H9 (cell line): ENCODE measurements around the gene POLA1. TPM values are rescaled to one million over a fixed set of nuclear protein-coding genes. Genes with fewer than 3 reads are reported as not detected.
A peak's percentile ranks its signal among the peaks of the same experiment; 100 is the strongest.

Experiments used
- DNase-seq: peaks from one replicate; pipeline ENCODE4 v3.0.0-alpha.2; 2017
- H2AFZ ChIP-seq: one replicate; pipeline ENCODE4 v1.6.1; 2013; ENCODE audit warnings: mild to moderate bottlenecking, low read length, control low read depth, moderate library complexity
- H2AK5ac ChIP-seq: 2 replicates; pipeline ENCODE4 v1.6.1; 2013; ENCODE audit warnings: low read length, control low read depth, mixed read lengths; ENCODE audit not compliant: insufficient read length
- H2BK120ac ChIP-seq: one replicate; pipeline ENCODE4 v1.6.1; 2013; ENCODE audit warnings: low read depth, mild to moderate bottlenecking, low read length, control low read depth, inconsistent platforms; ENCODE audit not compliant: poor library complexity, severe bottlenecking
- H2BK12ac ChIP-seq: 2 replicates; pipeline ENCODE4 v1.6.1; 2013; ENCODE audit warnings: low read length, control low read depth, mixed read lengths, low read depth; ENCODE audit not compliant: insufficient read length
- H2BK15ac ChIP-seq: 2 replicates; pipeline ENCODE4 v1.6.1; 2013; ENCODE audit warnings: low read depth, low read length, control low read depth
- H2BK20ac ChIP-seq: one replicate; pipeline ENCODE4 v1.6.1; 2013; ENCODE audit warnings: low read depth, mild to moderate bottlenecking, low read length, control low read depth, inconsistent platforms; ENCODE audit not compliant: poor library complexity, severe bottlenecking
- H2BK5ac ChIP-seq: 2 replicates; pipeline ENCODE4 v1.6.1; 2013; ENCODE audit warnings: low read length, control low read depth, mixed read lengths; ENCODE audit not compliant: insufficient read length
- H3K14ac ChIP-seq: 2 replicates; pipeline ENCODE4 v1.6.1; 2013; ENCODE audit warnings: low read length, control low read depth; ENCODE audit not compliant: insufficient read depth
- H3K18ac ChIP-seq: 2 replicates; pipeline ENCODE4 v1.6.1; 2013; ENCODE audit warnings: low read depth, mild to moderate bottlenecking, mixed read lengths, low read length, control low read depth; ENCODE audit not compliant: insufficient read length
- H3K23ac ChIP-seq: 2 replicates; pipeline ENCODE4 v1.6.1; 2013; ENCODE audit warnings: low read length, control low read depth, mixed read lengths, low read depth; ENCODE audit not compliant: insufficient read length
- H3K23me2 ChIP-seq: 2 replicates; pipeline ENCODE4 v1.6.1; 2013; ENCODE audit warnings: low read depth, mild to moderate bottlenecking, mixed read lengths, low read length, control low read depth; ENCODE audit not compliant: insufficient read length, poor library complexity, severe bottlenecking
- H3K27ac ChIP-seq: 2 replicates; pipeline ENCODE4 v1.5.1; 2013; ENCODE audit warnings: low read length, control low read depth, mixed read lengths, low read depth; ENCODE audit not compliant: insufficient read length
- H3K27me3 ChIP-seq: 2 replicates; pipeline ENCODE4 v1.6.1; 2013; ENCODE audit warnings: low read length, control low read depth, inconsistent platforms; ENCODE audit not compliant: insufficient read depth
- H3K4ac ChIP-seq: 2 replicates; pipeline ENCODE4 v1.6.1; 2013; ENCODE audit warnings: low read depth, mild to moderate bottlenecking, control low read depth, inconsistent platforms, low read length, moderate library complexity
- H3K4me1 ChIP-seq: 2 replicates; pipeline ENCODE4 v1.6.1; 2013; ENCODE audit warnings: low read length, control low read depth, inconsistent platforms; ENCODE audit not compliant: insufficient read depth
- H3K4me2 ChIP-seq: 2 replicates; pipeline ENCODE4 v1.6.1; 2013; ENCODE audit warnings: low read length, control low read depth, mixed read lengths; ENCODE audit not compliant: insufficient read length, insufficient read depth
- H3K56ac ChIP-seq: 2 replicates; pipeline ENCODE4 v1.6.1; 2013; ENCODE audit warnings: low read depth, mild to moderate bottlenecking, mixed read lengths, low read length, control low read depth; ENCODE audit not compliant: insufficient read length
- H3K79me1 ChIP-seq: 2 replicates; pipeline ENCODE4 v1.6.1; 2013; ENCODE audit warnings: low read depth, mild to moderate bottlenecking, moderate library complexity, low read length, control low read depth, inconsistent platforms; ENCODE audit not compliant: insufficient read depth, poor library complexity, severe bottlenecking
- H3K79me2 ChIP-seq: 2 replicates; pipeline ENCODE4 v1.6.1; 2013; ENCODE audit warnings: low read length, control low read depth, inconsistent platforms; ENCODE audit not compliant: insufficient read depth
- H3K9ac ChIP-seq: 2 replicates; pipeline ENCODE4 v1.6.1; 2013; ENCODE audit warnings: low read length, control low read depth, mixed read lengths; ENCODE audit not compliant: insufficient read length; ENCODE audit errors: extremely low read depth
- H3K9me3 ChIP-seq: one replicate; pipeline ENCODE4 v1.6.1; 2013; ENCODE audit warnings: low read depth, low read length, inconsistent platforms; ENCODE audit not compliant: control insufficient read depth
- H3T11ph ChIP-seq: one replicate; pipeline ENCODE4 v1.6.1; 2013; ENCODE audit warnings: mild to moderate bottlenecking, low read length, control low read depth, inconsistent platforms
- H4K20me1 ChIP-seq: one replicate; pipeline ENCODE4 v1.6.1; 2013; ENCODE audit not compliant: control insufficient read depth, insufficient read length, insufficient read depth
- H4K5ac ChIP-seq: 2 replicates; pipeline ENCODE4 v1.6.1; 2013; ENCODE audit warnings: low read depth, mild to moderate bottlenecking, mixed read lengths, low read length, control low read depth; ENCODE audit not compliant: insufficient read length
- H4K8ac ChIP-seq: replicated peaks from 2 replicates; pipeline ENCODE4 v1.6.1; 2013; ENCODE audit warnings: low read length, control low read depth, mixed read lengths, low read depth; ENCODE audit not compliant: insufficient read length
- H4K91ac ChIP-seq: 2 replicates; pipeline ENCODE4 v1.6.1; 2013; ENCODE audit warnings: low read depth, mild to moderate bottlenecking, moderate library complexity, mixed read lengths, low read length, control low read depth; ENCODE audit not compliant: insufficient read length
- H3K27ac Mint-ChIP-seq, 3 experiments: 2 replicates in 2 of 3; 3 replicates in 1 of 3; pipeline ENCODE4 v1.8.0; 2020 to 2021; ENCODE audit warnings: mixed read lengths in 3 of 3, mild to moderate bottlenecking in 1 of 3, moderate library complexity in 1 of 3
- H3K27me3 Mint-ChIP-seq: 2 replicates; pipeline ENCODE4 v1.8.0; 2021; ENCODE audit warnings: low read depth, mild to moderate bottlenecking, moderate library complexity, mixed read lengths
- H3K36me3 Mint-ChIP-seq, 3 experiments: 2 replicates in 2 of 3; 3 replicates in 1 of 3; pipeline ENCODE4 v1.8.0; 2020 to 2021; ENCODE audit warnings: low read depth in 3 of 3, mixed read lengths in 3 of 3; ENCODE audit not compliant: insufficient read depth in 1 of 3
- H3K4me1 Mint-ChIP-seq, 2 experiments: 2 replicates each; pipeline ENCODE4 v1.8.0; 2020; ENCODE audit warnings: mixed read lengths in 2 of 2
- H3K4me3 Mint-ChIP-seq, 2 experiments: 2 replicates in 1 of 2; 3 replicates in 1 of 2; pipeline ENCODE4 v1.8.0; 2020 to 2021; ENCODE audit warnings: mild to moderate bottlenecking in 2 of 2, mixed read lengths in 2 of 2, moderate library complexity in 1 of 2
- H3K9me3 Mint-ChIP-seq, 2 experiments: 2 replicates in 1 of 2; 3 replicates in 1 of 2; pipeline ENCODE4 v1.8.0; 2020; ENCODE audit warnings: mild to moderate bottlenecking in 2 of 2, mixed read lengths in 2 of 2, moderate library complexity in 1 of 2
- CTCF ChIP-seq: fragments of 200-600 bp; sonication (generic); conservative IDR thresholded peaks from 3 replicates; pipeline ENCODE4 v1.8.0; 2021; ENCODE audit warnings: antibody characterized with exemption, mild to moderate bottlenecking
- WGBS: extraction: QIAGEN DNeasy Blood & Tissue Kit; methylation state at CpG from one replicate; pipeline ENCODE4 v1.1.7; 2013; ENCODE audit warnings: missing lambda C conversion rate, low lambda C conversion rate, mixed read lengths; ENCODE audit not compliant: insufficient read length; ENCODE audit errors: extremely low coverage; 5-methylcytosine and 5-hydroxymethylcytosine counted together
- total RNA-seq: library from RNA; stranded (reverse); gene quantifications from 2 replicates; pipeline ENCODE4 v1.2.1, GENCODE V29; 2021

Gene POLA1
- total RNA-seq, 1 experiment from 2014 or later = 60.2 TPM

- H3K9me3 Mint-ChIP-seq = peaks cover 2 to 4% of the 10 kb centered on the region in 2 experiments; a peak in 3 of 5 replicates
- Histone ChIP-seq H3K4me2 (peak overlapping the region; percentile 96), H3K79me2 (no peaks in the 10 kb centered on the region), H3K79me1 (no peaks in the 10 kb centered on the region), H2BK5ac (no peak overlapping the region), H3K27me3 (peaks cover 63% of the 10 kb centered on the region), H2AFZ (no peak overlapping the region), H3K4me1 (0 out of 2 replicates have a peak, but pooled peaks cover 2% of the 10 kb centered on the region), H4K8ac (no peak overlapping the region), H4K20me1 (no peaks in the 10 kb centered on the region), H3K18ac (no peak overlapping the region), H4K91ac (no peak overlapping the region), H3K23me2 (peaks cover 28% of the 10 kb centered on the region), H3K56ac (no peak overlapping the region), H3T11ph (no peak overlapping the region), H2BK15ac (no peak overlapping the region), H2BK20ac (no peak overlapping the region), H4K5ac (no peak overlapping the region), H3K9ac (no peak overlapping the region), H3K27ac (no peak overlapping the region), H3K23ac (no peak overlapping the region), H3K14ac (no peak overlapping the region), H2AK5ac (no peak overlapping the region), H2BK12ac (no peak overlapping the region), H3K4ac (no peak overlapping the region), H2BK120ac (no peak overlapping the region), H3K9me3 (no peaks in the 10 kb centered on the region)
- peaks cover 64 to 75% of the 10 kb centered on the region in 2 experiments for H3K4me1 Mint-ChIP-seq
- peak overlapping the region; percentile 63 to 93 for H3K4me3 Mint-ChIP-seq
- no peak for TF ChIP-seq CTCF
- H3K27me3 Mint-ChIP-seq = peaks cover 98% of the 10 kb centered on the region
- no CpG with 5 or more reads among the region's 33 CpGs for WGBS
- H3K36me3 Mint-ChIP-seq = peaks cover 0 to 6% (median 3%) of the 10 kb centered on the region in 3 experiments; a peak in 4 of 7 replicates
- no peak overlapping the region for H3K27ac Mint-ChIP-seq
- DNase-seq = no peak
Measured at GRCh38 chrX:25002661-25003020, 308.9 kb downstream of the POLA1 start.
